ENCODE measurements around the gene NEDD9. TPM values are rescaled to one million over a fixed set of nuclear protein-coding genes. Genes with fewer than 3 reads are reported as not detected.

NEDD9 gene
- total and polyA plus RNA-seq, 2 experiments from 2014 or later: 4.4 to 13.0 TPM

- Histone ChIP-seq H2AFZ (no peak overlapping the region), H3K4me1 (ENCODE audit: insufficient read depth) (peaks cover 40% of the 10 kb centered on the region), H3K36me3 (ENCODE audit: insufficient read depth) (no peaks in the 10 kb centered on the region), H3F3A (replicated peaks; ENCODE audit: low read depth) (no peaks in the 10 kb centered on the region), H3K79me2 (replicated peaks; ENCODE audit: insufficient read depth) (no peaks in the 10 kb centered on the region), H3K4me3 (no peak overlapping the region), H3K9me2 (ENCODE audit: insufficient read depth) (no peaks in the 10 kb centered on the region), H3K27me3 (ENCODE audit: insufficient read depth) (no peaks in the 10 kb centered on the region), H4K20me1 (replicated peaks; ENCODE audit: insufficient read depth) (no peaks in the 10 kb centered on the region), H3K4me2 (peak overlapping the region; percentile 66; the same call in 1 of the 2 replicates), H3K27ac (ENCODE audit: low read depth) (no peak overlapping the region; the same call in 1 of the 2 replicates)
- DNase-seq (ENCODE audit: low spot score): peak; percentile 26
- Mint-ChIP-seq H3K27me3 (ENCODE audit: insufficient read depth, low read depth, poor library complexity) (peaks cover 2% of the 10 kb centered on the region), H3K4me1 (peaks cover 40% of the 10 kb centered on the region), H3K9me3 (no peaks in the 10 kb centered on the region), H3K27ac (no peak overlapping the region), H3K4me3 (no peak overlapping the region), H3K36me3 (ENCODE audit: low read depth) (peaks cover 4% of the 10 kb centered on the region; the same call in 1 of the 3 replicates)
- TF ChIP-seq ZNF114 (CRISPR knock-in tag; IDR thresholded peaks at IDR 0.05) (no peak), STAT1 (IDR thresholded peaks at IDR 0.05; ENCODE audit: unreplicated experiment) (no peak), ZNF462 (CRISPR knock-in tag; IDR thresholded peaks at IDR 0.05) (no peak), REST (IDR thresholded peaks at IDR 0.05; ENCODE audit: unreplicated experiment) (no peak), EZH2phosphoT487 (IDR thresholded peaks at IDR 0.05; ENCODE audit: unreplicated experiment) (no peak), ETS1 (IDR thresholded peaks at IDR 0.05) (no peak), CTCF (conservative IDR thresholded peaks at IDR 0.05; ENCODE audit: low read depth in 2 of 2) (no peak), JUNB (IDR thresholded peaks at IDR 0.05; ENCODE audit: unreplicated experiment) (no peak), ZNF331 (CRISPR knock-in tag; IDR thresholded peaks at IDR 0.05; ENCODE audit: low read depth) (no peak), POLR2AphosphoS5 (IDR thresholded peaks at IDR 0.05; ENCODE audit: low read depth) (no peak), NANOG (IDR thresholded peaks at IDR 0.05; ENCODE audit: borderline replicate concordance) (no peak), EZH2 (IDR thresholded peaks at IDR 0.05; ENCODE audit: low read depth, unreplicated experiment) (no peak), CREB1 (CRISPR knock-in tag; IDR thresholded peaks at IDR 0.05; ENCODE audit: low read depth) (no peak)
- no peak for ATAC-seq
Observed at GRCh38 chr6:11209369-11209768, 23.1 kb downstream of the NEDD9 start.

Data from GM23338 (cell line).